Ishikawa (cell line): ENCODE results near the gene HTR3A.

Source experiments
- CEBPB ChIP-seq: IDR thresholded peaks from 2 replicates; pipeline ENCODE4 v1.6.1; 2012
- REST ChIP-seq: IDR thresholded peaks from 2 replicates; pipeline ENCODE4 v1.6.1; 2012; ENCODE audit warnings: low read depth, mild to moderate bottlenecking
- TAF1 ChIP-seq: IDR thresholded peaks from 2 replicates; pipeline ENCODE4 v1.6.1; 2012; ENCODE audit warnings: low read depth, mild to moderate bottlenecking

- TF ChIP-seq CEBPB (no peak), TAF1 (no peak), REST (no peak)
Measured at GRCh38 chr11:114011443-114011842, 36.5 kb downstream of the HTR3A start.
